ENCODE data around the gene NR1I3.

Gene NR1I3

DNA sequence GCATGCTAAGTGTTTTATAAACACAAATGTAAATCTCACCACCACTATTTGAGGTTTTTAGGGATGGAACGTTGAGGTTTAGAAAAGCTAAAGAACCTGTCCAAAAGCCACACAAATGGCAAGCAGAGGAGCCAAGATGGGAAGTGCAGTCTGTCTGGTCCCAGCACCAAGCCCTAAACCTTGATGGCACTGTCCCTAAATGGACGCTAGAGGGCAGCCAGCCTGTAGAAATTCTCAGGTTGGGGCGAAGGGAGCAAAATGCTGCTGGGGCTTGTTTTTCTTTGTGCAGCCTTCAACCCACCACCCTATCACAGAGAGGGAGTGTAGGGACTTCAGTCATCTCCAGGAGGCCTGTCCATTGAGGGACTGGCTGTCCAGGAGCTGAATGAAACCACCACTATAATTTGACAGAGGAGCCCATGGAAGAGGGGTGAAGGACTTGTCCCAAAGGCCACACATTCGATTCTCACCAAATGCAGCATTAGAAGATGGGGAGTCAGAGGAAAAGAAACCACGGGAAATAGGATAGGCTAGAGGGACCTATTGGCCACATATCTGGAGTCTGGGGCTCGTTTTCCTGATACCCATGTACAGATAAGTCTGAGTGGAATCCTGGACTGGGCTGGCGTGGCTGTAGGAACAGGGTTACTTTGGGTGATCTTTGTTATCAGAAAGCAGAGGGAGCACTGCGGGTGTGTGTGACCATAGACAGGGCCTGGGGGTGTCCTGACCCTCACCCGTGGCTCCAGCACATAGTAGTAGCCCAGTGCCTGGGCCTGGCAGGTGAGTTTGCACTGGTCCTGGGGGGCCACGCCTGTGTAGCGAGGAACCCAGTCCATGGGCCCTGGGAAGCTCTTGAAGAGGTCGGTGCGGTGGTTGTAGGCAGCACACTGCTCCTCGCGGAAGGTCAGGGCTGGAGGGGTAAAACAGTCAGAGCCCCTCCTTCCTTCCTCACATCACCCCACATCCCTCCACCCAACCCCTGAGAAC lies 45.2 kb downstream of the NR1I3 start:
- DNase-seq: peak; percentile 84

- no peak for DNase-seq
Observed at GRCh38 chr1:161191971-161192370, 46.0 kb downstream of the NR1I3 start.

- DNase-seq: no peak
Observed at GRCh38 chr1:161190962-161191521, 47.0 kb downstream of the NR1I3 start.

DNA sequence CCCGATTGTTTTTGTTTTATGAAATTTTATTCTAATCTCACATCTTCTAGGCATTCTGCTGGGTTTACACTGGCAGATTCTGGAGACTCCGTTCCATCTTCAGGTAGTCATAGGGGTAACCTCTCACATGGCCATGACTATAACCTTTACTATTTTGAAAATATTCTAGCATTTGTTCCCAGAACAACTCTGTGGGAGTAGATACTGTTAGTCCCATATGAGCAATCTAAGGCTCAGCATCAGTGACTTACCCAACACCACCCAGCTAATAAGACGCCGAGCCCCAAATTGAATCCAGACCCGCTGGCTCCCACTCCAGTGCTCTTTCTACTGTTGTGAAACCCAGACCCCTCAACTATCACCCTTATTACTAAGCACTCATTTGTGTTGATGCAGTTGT lies 49.0 kb downstream of the NR1I3 start:
- DNase-seq: no peak

DNA sequence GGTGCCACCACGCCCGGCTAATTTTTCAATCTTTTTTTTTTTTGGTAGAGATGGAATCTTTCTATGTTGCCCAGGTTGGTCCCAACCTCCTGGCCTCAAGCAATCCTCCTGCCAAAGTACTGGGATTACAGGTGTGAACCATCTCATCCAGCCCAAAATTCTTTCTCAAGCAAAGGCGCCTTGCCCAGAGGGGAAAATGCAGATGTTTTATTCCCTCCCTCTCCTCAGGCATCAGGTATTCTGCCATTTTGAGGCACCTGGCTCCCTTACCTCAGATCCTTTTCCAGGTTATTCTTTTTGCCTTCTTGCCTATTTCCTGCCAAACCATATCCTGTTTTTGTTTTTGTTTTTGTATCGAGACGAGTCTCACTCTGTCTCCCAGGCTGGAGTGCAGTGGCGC lies 49.6 kb downstream of the NR1I3 start:
- DNase-seq: no peak

- DNase-seq: no peak
Observed at GRCh38 chr1:161187311-161187710, 50.7 kb downstream of the NR1I3 start.

- no peak for DNase-seq
Observed at GRCh38 chr1:161185732-161186311, 52.2 kb downstream of the NR1I3 start.

- DNase-seq: peak; percentile 92
Observed at GRCh38 chr1:161185282-161185682, 52.7 kb downstream of the NR1I3 start.

- peak; percentile 78 for DNase-seq
Observed at GRCh38 chr1:161182214-161182613, 55.8 kb downstream of the NR1I3 start.

- peak; percentile 41 for DNase-seq
Observed at GRCh38 chr1:161180639-161181038, 57.4 kb downstream of the NR1I3 start.

DNA sequence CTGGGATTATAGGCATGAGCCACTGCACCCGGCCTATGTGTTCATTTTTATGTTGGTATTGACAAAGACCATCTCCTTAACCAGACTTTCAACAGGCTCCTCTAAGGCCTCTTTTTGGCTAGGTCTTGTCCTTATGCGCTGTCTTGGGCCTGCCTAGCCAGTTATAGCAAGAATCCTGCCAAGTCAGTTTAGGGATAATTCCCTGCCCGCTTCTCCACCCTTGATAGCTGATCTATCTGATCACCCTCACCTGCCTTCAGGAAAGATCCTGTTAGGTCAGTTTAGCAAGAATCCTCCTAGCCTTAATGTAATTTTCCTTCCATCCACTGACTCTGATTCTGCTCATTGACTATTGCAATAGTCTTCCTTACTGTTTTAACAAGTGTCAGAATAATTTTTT lies 58.3 kb downstream of the NR1I3 start:
- DNase-seq: no peak

All from CD4-positive, alpha-beta T cell treated with Interleukin-21 for 1 hour (primary cell).